Measurements from ENCODE around the gene PLCB1.

DNA sequence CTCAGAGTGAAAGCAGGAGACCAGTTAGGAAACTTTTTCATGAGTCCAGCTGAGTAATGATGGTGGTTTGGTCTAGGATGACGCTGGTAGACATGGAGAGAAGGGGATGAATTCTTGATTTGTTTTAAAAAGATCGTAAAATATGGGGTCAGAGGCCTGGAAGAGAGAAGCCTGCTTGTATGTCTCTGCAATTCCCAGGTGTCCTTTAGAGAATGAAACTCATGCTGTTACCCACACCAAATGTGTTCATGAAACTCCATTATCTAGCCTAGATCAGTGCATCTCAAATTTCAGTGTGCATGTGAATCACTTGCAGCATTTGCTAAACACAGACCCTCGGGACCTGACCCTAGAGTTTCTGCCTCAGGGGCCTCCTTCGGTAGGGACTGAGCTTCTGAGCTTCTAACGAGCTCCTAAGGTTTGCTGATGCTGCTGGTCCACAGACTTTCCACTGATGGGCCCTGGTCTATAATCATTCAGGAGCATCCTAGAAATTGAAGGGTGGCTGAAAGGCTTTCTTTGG is 634.9 kb downstream of the PLCB1 start:
- TF ChIP-seq, protein P1, sequence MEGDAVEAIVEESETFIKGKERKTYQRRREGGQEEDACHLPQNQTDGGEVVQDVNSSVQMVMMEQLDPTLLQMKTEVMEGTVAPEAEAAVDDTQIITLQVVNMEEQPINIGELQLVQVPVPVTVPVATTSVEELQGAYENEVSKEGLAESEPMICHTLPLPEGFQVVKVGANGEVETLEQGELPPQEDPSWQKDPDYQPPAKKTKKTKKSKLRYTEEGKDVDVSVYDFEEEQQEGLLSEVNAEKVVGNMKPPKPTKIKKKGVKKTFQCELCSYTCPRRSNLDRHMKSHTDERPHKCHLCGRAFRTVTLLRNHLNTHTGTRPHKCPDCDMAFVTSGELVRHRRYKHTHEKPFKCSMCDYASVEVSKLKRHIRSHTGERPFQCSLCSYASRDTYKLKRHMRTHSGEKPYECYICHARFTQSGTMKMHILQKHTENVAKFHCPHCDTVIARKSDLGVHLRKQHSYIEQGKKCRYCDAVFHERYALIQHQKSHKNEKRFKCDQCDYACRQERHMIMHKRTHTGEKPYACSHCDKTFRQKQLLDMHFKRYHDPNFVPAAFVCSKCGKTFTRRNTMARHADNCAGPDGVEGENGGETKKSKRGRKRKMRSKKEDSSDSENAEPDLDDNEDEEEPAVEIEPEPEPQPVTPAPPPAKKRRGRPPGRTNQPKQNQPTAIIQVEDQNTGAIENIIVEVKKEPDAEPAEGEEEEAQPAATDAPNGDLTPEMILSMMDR (IDR thresholded peaks at IDR 0.05): no peak
- TF ChIP-seq POLR2A (IDR thresholded peaks at IDR 0.05): no peak

Data from uterus (tissue), 2 donors.